Stimulated activated CD4-positive, alpha-beta T cell treated with anti-CD3 and anti-CD28 coated beads, Interleukin-2, amount 100 ng/mL, for 24 hours (primary cell): ENCODE data around the gene CCL7.
"Not testable (repeated sequence)": the region's sequence is repeated elsewhere in the genome, so short reads cannot be mapped to it uniquely, and the experiment has no call there.

Experiments
- DNase-seq, 2 donors: peaks; one replicate each; pipeline ENCODE4 v3.0.0-alpha.2; 2020

Gene CCL7

GRCh38 chr17:34269969-34270368 is at the start of gene CCL7:
TSS of gene CCL7 (plus strand) at chr17:34270221. CDS start at chr17:34270291, 70 bp downstream.
- no peak for DNase-seq

GRCh38 chr17:34220752-34221395 is 49.1 kb upstream of the CCL7 start:
- no peak for DNase-seq

DNA sequence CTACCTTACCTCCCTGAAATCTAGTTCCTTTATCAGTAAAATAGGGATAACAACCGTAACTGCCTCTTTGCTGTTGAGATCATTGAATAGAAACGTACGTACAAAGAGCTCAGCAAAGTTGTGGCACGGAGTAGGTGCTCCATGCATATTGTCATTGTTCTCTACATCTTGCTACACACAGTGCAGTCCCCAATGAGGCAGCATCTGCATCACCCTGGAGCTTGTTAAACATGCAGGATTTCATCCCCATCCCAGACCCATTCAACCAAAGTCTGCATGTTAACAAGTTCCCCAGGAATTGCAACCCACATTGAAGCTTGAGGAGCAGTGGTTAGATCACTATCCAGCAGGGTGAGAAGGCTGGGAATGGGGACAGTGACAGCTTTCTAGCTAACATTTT is 48.6 kb upstream of the CCL7 start:
- no peak for DNase-seq

DNA sequence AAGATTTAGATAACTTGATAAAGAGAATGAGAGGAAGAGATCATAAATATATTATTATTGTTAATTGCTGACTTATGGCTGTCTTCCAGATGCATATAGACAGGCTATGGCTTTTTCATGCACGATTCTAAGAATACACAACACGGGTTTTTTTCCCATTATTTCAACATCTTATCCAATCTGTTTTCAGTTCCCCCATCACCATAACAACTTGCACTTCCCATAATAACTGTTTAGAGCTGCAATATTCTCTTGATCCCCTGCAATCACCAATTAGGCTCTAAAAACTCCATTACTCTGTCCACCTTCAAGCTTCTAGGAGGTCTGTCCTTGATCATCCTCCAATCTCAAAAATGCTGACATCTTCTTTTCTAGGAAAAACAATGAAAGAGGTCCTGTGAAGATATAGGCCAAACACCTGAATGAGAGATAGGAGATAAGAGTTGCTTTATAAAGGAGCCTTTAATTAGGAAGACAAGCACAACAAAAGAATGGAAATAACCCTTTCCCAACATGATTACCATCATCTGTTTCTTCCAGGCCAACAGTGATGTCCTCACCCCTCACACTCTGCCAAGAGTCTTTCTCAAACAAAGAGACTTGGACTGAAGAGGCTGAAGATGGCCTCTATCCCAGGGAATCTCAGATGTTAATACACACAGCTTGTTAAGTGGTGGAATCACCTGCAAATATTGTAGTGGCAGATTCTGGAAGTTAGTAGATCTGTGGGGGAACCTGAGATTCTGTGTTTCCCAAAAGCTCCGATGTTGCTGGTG is 47.1 kb upstream of the CCL7 start:
- DNase-seq: no peak

- DNase-seq: no peak
Measured at GRCh38 chr17:34225046-34225445, 45.0 kb upstream of the CCL7 start.

- no peak for DNase-seq
Measured at GRCh38 chr17:34226011-34226743, 43.8 kb upstream of the CCL7 start.

GRCh38 chr17:34226744-34227034 is 43.3 kb upstream of the CCL7 start:
- DNase-seq: no peak

DNA sequence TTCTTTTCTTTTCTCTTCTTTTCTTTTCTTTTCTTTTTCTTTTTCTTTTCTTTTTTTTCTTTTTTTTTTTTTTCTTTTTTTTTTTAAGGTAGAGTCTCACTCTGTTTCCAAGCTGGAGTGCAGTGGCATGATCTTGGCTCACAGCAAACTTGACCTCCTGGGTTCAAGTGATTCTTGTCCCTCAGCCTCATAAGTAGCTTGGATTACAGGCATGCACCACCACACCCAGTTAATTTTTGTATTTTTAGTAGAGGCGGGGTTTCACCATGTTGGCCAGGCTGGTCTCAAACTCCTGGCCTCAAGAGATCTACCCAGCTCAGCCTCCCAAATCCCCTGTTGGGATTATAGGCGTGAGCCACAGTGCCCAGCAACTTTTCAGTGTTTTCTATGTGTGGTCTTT is 42.7 kb upstream of the CCL7 start:
- not testable (repeated sequence) for DNase-seq

DNA sequence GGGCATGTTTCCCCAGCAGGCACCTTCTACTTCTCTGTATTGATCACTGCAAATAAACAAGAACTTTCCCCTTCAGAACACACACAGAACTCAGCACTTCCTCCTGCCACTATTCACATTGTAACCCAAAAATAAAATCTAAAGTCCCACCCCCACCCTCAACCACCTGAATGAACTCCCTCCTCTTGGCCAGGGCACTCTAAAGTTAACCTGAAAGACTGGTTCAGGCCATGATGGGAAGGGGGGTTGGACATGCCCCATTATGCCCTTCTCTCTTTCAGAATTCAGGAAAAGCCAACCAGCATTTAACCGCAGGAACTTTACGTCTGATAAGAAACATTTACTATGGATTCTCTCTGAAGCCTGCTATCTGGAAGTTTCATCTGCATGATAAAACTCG is 42.3 kb upstream of the CCL7 start:
- no peak for DNase-seq

DNA sequence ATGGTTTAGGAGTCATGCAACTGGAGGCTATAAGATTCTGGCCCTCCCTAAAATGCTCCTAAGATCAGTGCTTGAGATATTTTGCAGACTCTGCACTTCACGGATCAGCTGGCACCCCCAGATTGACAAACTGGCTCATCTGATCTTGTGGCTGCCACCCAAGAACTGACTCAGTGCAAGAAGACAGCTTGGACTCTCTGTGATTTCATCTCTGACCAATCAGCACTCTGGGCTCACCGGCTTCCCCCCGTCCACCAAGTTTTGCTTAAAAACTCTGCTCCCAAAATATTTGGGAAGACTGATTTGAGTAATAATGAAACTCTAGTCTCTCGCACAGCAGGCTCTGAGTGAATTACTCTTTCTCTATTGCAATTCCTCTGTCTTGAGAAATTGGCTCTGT is 41.2 kb upstream of the CCL7 start:
- no peak for DNase-seq

- no peak for DNase-seq
Measured at GRCh38 chr17:34230342-34230741, 39.7 kb upstream of the CCL7 start.

GRCh38 chr17:34234616-34235015 is 35.4 kb upstream of the CCL7 start:
- DNase-seq: no peak

GRCh38 chr17:34235389-34236028 is 34.5 kb upstream of the CCL7 start:
- no peak for DNase-seq

DNA sequence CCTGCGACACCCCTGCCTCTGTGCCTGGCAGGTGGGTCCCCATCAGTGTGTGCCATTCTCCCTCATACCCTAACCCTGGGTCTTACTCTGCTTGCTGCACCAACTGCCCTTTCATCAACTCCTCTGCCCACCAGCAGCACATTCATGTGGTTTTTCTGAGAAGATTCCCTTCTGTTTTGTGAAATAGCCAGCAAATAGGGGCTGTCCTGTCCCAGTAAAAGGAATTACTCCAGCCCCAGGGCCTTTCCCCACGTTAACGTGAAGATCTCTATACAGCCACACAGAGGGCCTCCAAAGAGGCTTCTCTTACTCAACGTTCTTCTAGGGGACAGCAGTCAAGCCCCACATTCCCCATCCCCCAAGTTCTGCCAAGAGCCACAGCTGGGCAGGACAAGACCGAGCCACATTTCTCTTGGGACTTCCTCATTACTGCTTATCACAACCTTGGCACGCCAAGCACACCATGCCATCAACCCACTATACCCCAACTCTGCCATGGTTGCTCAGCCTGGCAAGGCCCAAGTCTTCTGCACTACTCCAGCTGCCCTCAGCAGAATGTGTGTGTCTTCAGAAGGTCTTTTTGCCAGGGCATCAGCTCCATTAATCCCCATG is 33.6 kb upstream of the CCL7 start:
- DNase-seq: no peak

- DNase-seq: no peak
Measured at GRCh38 chr17:34237458-34237857, 32.6 kb upstream of the CCL7 start.

DNA sequence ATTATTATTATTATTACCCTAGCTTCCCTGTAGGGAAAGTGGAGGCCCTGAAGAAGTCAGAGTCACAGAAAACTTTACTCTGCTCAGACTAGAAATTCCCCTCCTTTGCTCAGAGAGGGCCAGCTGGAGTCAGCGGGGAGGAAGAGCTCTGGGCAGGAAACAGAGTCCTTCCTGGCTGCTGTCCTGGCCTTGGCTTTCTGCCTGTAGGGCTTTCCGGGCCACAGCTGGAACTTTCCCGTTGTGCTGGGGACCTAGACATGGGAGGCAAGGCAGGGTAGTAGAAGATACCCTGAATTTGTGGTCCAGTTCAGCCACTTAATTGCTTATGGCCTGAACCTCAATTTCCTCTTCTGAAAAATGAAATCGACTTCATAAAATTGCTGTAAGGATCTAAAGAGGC is 29.0 kb upstream of the CCL7 start:
- no peak for DNase-seq

- no peak for DNase-seq
Measured at GRCh38 chr17:34242587-34243363, 27.2 kb upstream of the CCL7 start.

DNA sequence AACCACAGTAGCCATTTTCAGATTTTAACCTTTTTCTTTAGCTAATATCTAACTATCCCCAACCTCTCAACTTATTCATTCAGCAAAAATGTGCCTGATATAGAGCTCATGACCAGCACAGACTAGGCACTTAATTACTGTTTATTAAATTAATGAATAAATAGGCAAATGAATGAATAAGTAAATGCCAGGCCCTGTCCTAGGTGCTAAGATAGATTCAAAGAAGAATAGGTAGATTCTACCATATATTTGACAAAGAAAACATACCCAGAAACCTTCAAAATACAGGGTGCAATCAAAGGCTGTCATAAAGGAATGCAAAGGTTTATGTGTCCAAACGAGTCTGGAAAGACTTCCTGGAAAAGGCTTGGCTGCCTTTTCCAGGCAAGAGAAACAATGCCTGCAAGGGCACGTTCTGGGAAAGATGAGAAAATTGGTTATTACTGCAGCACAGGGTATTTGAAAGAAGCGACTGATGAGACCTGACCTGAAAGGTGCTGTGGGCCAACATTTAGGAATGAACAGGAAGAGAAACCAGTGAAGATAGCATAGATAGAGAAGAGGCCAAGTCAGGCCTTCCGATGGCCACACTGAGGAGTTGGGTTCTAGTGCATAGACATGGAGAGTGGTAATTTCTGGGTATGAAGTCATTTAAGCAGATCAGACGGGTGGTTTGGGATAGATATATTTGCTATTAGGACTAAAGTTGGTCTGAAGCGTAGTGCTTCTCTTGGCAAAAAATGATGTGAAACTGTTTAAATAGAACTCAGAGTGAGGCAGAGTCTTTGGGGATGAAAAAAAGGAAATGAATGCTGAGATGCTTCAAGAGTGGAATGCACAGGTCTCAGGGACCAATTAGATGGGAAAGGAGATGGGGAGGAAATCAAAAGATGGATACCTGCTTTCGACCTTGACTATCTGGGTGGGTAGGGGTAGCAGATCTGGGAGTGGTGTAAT is 26.4 kb upstream of the CCL7 start:
- DNase-seq: no peak

- no peak for DNase-seq
Measured at GRCh38 chr17:34245351-34245905, 24.6 kb upstream of the CCL7 start.

- no peak for DNase-seq
Measured at GRCh38 chr17:34246446-34246845, 23.6 kb upstream of the CCL7 start.

DNA sequence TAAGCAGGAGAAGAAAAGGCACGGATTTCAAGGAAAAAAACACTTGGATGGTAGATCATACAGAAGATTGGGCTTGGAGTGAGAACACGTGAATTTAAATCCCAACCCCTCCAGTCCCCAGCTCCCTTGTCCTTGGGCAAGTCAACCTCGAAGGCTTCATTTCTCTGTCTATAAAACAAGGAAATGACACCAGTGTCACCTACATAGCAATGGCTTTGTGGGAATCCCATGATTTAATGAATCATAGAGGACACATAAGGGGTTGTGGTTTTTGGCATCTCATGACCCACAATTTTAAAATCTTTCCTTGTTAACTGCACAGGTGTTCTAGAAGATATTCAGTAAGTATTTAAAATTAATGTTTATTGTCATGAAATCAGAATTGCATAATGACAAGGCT is 23.1 kb upstream of the CCL7 start:
- DNase-seq: no peak
